Measurements from ENCODE around the gene IP6K2. TPM values are rescaled to one million over a fixed set of nuclear protein-coding genes. Genes with fewer than 3 reads are reported as not detected.
A peak's percentile ranks its signal among the peaks of the same experiment; 100 is the strongest.

IP6K2 gene
- total and polyA plus RNA-seq, 3 donors from 2014 or later: 113 to 148 (median 114) TPM

DNA sequence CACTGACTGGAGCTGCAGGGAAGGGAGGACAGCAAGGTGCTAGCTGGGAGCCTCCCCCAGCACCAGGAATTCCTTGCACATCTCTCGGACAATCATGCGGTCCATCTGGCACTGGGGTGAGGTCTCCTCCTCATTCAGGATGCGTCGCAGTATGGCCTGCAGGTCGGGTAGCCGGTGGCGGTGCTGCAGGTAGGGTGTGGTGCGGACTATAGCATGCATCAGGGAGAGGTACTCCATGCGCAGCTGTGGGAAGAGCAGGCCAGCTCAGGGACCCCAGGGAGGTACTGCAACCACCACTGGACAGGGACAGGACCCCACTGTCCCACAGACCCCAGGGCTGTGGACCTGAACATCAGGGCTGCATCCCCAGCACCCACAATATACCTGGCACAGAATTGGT is 42.5 kb downstream of the IP6K2 start:
- TF ChIP-seq POLR2A (IDR thresholded peaks at IDR 0.05): no peak
- TF ChIP-seq, protein P1, sequence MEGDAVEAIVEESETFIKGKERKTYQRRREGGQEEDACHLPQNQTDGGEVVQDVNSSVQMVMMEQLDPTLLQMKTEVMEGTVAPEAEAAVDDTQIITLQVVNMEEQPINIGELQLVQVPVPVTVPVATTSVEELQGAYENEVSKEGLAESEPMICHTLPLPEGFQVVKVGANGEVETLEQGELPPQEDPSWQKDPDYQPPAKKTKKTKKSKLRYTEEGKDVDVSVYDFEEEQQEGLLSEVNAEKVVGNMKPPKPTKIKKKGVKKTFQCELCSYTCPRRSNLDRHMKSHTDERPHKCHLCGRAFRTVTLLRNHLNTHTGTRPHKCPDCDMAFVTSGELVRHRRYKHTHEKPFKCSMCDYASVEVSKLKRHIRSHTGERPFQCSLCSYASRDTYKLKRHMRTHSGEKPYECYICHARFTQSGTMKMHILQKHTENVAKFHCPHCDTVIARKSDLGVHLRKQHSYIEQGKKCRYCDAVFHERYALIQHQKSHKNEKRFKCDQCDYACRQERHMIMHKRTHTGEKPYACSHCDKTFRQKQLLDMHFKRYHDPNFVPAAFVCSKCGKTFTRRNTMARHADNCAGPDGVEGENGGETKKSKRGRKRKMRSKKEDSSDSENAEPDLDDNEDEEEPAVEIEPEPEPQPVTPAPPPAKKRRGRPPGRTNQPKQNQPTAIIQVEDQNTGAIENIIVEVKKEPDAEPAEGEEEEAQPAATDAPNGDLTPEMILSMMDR (IDR thresholded peaks at IDR 0.05): no peak
- intact Hi-C loops (cut with DNase I; ENCODE audit: low total_unique reads): no loop called here
- Histone ChIP-seq H3K27ac (no peak overlapping the region), H3K27me3 (no peaks in the 10 kb centered on the region), H3K36me3 (ENCODE audit: low read depth, missing control alignments) (no peaks in the 10 kb centered on the region), H3K9me3 (no peaks in the 10 kb centered on the region), H3K4me1 (no peaks in the 10 kb centered on the region), H3K4me3 (no peak overlapping the region)
- 83% methylated on average over 1 to 9 of the region's 9 CpGs for WGBS, 2 donors
- DNase-seq: no peak

DNA sequence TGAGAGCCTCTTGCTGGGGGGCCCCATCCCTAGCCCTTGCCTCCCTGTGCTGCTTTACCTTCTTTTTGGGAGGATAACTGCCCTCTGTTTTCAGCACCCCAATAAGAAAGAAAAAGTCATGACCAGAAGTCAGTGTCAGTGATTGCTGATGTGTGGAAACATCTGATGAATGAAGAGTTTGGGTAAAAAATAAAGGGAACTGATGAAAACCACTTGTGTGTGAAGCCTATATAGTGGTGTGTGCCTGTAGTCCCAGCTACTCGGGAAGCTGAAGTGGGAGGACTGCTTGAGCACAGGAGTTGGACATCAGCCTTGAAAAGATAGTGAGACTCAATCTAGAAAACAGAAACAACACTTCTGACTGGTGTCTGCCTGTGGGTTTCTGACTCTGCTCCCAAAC is 44.5 kb downstream of the IP6K2 start:
- Histone ChIP-seq H3K4me1 (no peaks in the 10 kb centered on the region), H3K9me3 (no peaks in the 10 kb centered on the region), H3K36me3 (ENCODE audit: low read depth, missing control alignments) (no peaks in the 10 kb centered on the region), H3K27ac (no peak overlapping the region), H3K27me3 (no peaks in the 10 kb centered on the region), H3K4me3 (no peak overlapping the region)
- DNase-seq: no peak
- WGBS, 2 donors: 36 to 40% methylated on average over 1 of the region's 1 CpG
- intact Hi-C loops (cut with DNase I; ENCODE audit: low total_unique reads): no loop called here
- TF ChIP-seq, protein P1 (IDR thresholded peaks at IDR 0.05): no peak
- TF ChIP-seq POLR2A (IDR thresholded peaks at IDR 0.05): no peak

DNA sequence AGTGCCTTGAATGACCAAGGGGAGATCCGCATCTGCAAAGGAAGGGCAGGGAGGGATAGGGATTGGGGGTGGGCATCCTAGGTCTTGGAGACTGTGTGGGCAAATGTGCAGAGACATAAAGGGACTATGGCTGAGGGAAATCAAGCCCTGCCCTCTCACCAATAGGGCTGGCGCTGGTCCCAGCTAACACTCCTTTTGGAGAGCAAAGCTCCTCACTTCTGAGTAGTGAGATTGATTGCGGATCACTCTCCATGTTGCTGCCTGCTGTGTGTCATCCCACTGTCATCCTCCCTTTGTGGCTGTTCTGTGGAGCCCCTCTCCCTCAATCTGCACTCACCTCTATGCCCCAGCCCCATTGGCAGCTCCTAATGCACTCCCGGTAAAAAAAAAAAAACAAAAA is 52.1 kb downstream of the IP6K2 start:
- Histone ChIP-seq H3K9me3 (no peaks in the 10 kb centered on the region), H3K27ac (peak overlapping the region in 1 of 2 donors; percentile 93), H3K4me1 (peaks cover 11% of the 10 kb centered on the region), H3K36me3 (ENCODE audit: low read depth, missing control alignments) (no peaks in the 10 kb centered on the region), H3K27me3 (no peaks in the 10 kb centered on the region), H3K4me3 (peak overlapping the region in 1 of 2 donors; percentile 53)
- no peak for DNase-seq
- intact Hi-C loops (cut with DNase I; ENCODE audit: low total_unique reads): no loop called here
- 73 to 79% methylated on average over 4 of the region's 4 CpGs for WGBS, 2 donors
- TF ChIP-seq, protein P1 (IDR thresholded peaks at IDR 0.05): no peak
- no peak for TF ChIP-seq POLR2A (IDR thresholded peaks at IDR 0.05)

DNA sequence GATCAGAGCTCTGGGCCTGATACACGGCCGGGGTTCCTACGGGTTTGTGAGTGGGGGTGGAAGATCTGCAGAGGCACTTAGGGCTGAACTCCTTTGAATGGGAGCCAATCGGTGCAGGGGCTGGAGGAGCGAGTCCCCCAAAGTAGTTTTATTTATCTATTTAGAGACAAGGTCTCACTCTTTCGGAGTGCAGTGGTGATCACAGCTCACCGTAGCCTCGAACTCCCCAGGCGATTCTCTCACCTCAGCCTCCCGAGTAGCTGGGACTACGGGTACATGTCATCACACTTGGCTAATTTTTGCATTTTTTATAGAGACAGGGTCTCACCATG is 52.7 kb downstream of the IP6K2 start:
- no peaks in the 10 kb centered on the region for H3K27me3 ChIP-seq
- 33 to 37% methylated on average over 11 of the region's 11 CpGs for WGBS, 2 donors
- TF ChIP-seq, protein P1 (IDR thresholded peaks at IDR 0.05): no peak
- TF ChIP-seq POLR2A (IDR thresholded peaks at IDR 0.05): no peak
- intact Hi-C loops (cut with DNase I; ENCODE audit: low total_unique reads): no loop called here
- H3K36me3 ChIP-seq (ENCODE audit: low read depth, missing control alignments): no peaks in the 10 kb centered on the region
- H3K9me3 ChIP-seq: no peaks in the 10 kb centered on the region
- H3K27ac ChIP-seq: peak overlapping the region; percentile 80 to 93
- H3K4me3 ChIP-seq: peak overlapping the region; percentile 53 to 62
- H3K4me1 ChIP-seq: peaks cover 11% of the 10 kb centered on the region
- DNase-seq: no peak

DNA sequence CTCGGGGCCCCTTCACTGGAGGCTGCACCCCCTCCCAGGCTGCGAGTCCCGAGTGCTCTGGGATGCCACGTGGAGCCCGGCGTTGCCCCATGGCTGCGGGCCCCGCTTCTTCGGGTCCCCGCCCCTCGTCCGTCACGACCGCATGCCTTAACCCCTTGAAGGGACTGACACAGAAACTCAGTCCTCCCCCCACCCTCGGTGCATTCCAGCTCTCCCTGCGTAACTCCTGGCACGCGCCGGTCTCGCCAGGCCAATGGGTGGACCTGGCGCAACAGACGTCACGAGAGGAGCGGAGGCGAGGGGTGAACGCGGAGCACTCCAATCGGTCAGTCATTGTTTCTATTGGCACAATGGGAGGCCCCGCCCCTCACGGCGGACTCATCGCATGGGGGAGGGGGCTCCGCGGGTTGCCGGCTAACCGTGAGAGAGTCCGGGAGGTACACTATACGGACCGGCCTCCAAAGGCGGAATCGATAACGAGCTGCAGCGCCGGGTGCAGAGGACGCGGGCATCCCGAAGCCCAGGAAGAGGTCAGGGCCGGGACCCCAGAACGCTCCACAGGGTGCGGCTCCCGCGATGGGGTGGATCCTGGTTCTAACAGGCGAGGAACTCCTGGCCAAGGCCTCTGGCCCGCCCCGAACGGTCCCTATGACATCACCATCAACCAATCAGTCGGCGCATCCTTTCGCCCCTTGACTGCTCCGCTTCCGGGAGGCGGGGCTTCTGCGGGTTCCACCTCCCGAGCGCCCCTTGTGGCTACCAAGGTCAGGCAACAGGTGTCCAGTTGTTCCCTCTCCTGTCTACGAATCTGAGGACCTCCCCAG is 53.3 kb downstream of the IP6K2 start:
- WGBS, 2 donors: 0 to 1% methylated on average over 43 to 61 of the region's 66 CpGs
- H3K4me3 ChIP-seq: peak overlapping the region; percentile 53 to 62
- intact Hi-C loops (cut with DNase I; ENCODE audit: low total_unique reads): no loop called here
- peaks cover 11% of the 10 kb centered on the region for H3K4me1 ChIP-seq
- H3K27ac ChIP-seq: peak overlapping the region; percentile 80 to 93
- no peaks in the 10 kb centered on the region for H3K27me3 ChIP-seq
- DNase-seq: peak; percentile 98
- H3K9me3 ChIP-seq: no peaks in the 10 kb centered on the region
- TF ChIP-seq, protein P1 (IDR thresholded peaks at IDR 0.05): peak; percentile 62 to 80 (median 66)
- TF ChIP-seq POLR2A (IDR thresholded peaks at IDR 0.05): no peak
- no peaks in the 10 kb centered on the region for H3K36me3 ChIP-seq (ENCODE audit: low read depth, missing control alignments)

Data from testis (tissue), 3 donors.